GM12878 (cell line): ENCODE data around the gene SPATC1L.
"Not testable (repeated sequence)": the region's sequence is repeated elsewhere in the genome, so short reads cannot be mapped to it uniquely, and the experiment has no call there.

Source experiments
- EGR1 ChIP-seq, 2 experiments: IDR thresholded peaks; 1 replicate in 1 of 2; 2 replicates in 1 of 2; pipeline ENCODE4 v1.6.1; 2011 to 2012; ENCODE audit warnings: low read depth in 2 of 2, low read length in 2 of 2, borderline replicate concordance in 1 of 2, mild to moderate bottlenecking in 1 of 2, moderate library complexity in 1 of 2
- LARP7 ChIP-seq: fragments of 450-650 bp; IDR thresholded peaks from 2 replicates; pipeline ENCODE4 v1.6.1; 2017; ENCODE audit warnings: mild to moderate bottlenecking
- NFYA ChIP-seq: IDR thresholded peaks from 2 replicates; pipeline ENCODE4 v1.6.1; 2011; ENCODE audit warnings: low read depth, mild to moderate bottlenecking, low read length, improper control_type of control experiment, borderline replicate concordance
- NFYB ChIP-seq: IDR thresholded peaks from 2 replicates; pipeline ENCODE4 v1.6.1; 2011; ENCODE audit warnings: low read depth, mild to moderate bottlenecking, low read length, improper control_type of control experiment, moderate library complexity; ENCODE audit not compliant: insufficient read depth
- SMC3 ChIP-seq: IDR thresholded peaks from 2 replicates; pipeline ENCODE4 v1.6.1; 2011; ENCODE audit warnings: low read length, improper control_type of control experiment, borderline replicate concordance
- TAF1 ChIP-seq: IDR thresholded peaks from 2 replicates; pipeline ENCODE4 v1.6.1; 2011; ENCODE audit warnings: mild to moderate bottlenecking, low read depth, low read length, borderline replicate concordance
- WRNIP1 ChIP-seq: IDR thresholded peaks from 2 replicates; pipeline ENCODE4 v1.6.1; 2011; ENCODE audit warnings: low read depth, low read length, improper control_type of control experiment, borderline replicate concordance
- ZNF274 ChIP-seq: IDR thresholded peaks from one replicate; pipeline ENCODE4 v1.8.0; 2011; ENCODE audit not compliant: insufficient read length, insufficient read depth
- TF ChIP-seq, protein P1 (sequence below), 3 experiments: IDR thresholded peaks in 2 of 3; conservative IDR thresholded peaks in 1 of 3; 2 replicates each; pipeline ENCODE4 v1.5.1; 2011; ENCODE audit warnings: low read depth in 3 of 3, low read length in 3 of 3, mild to moderate bottlenecking in 3 of 3, control low read depth in 2 of 3, moderate library complexity in 2 of 3, inconsistent platforms in 1 of 3, mixed read lengths in 1 of 3; ENCODE audit not compliant: control insufficient read depth in 2 of 3, insufficient read depth in 1 of 3; ENCODE audit errors: extremely low read depth in 1 of 3
- TF ChIP-seq, protein P2 (sequence below): IDR thresholded peaks from 2 replicates; pipeline ENCODE4 v1.6.1; 2011; ENCODE audit warnings: borderline replicate concordance, low read depth, mild to moderate bottlenecking, moderate library complexity, low read length; ENCODE audit not compliant: insufficient read depth, poor library complexity, severe bottlenecking
- TF ChIP-seq, protein P3 (sequence below): IDR thresholded peaks from 2 replicates; pipeline ENCODE4 v1.6.1; 2011; ENCODE audit warnings: mild to moderate bottlenecking, low read depth, low read length, moderate library complexity; ENCODE audit not compliant: insufficient replicate concordance
- TF ChIP-seq, protein P4 (sequence below): fragments of 450-650 bp; formaldehyde crosslinking; IDR thresholded peaks from 2 replicates; pipeline ENCODE4 v1.5.0; 2022; ENCODE audit warnings: mild to moderate bottlenecking, missing genetic modification characterization

DNA sequence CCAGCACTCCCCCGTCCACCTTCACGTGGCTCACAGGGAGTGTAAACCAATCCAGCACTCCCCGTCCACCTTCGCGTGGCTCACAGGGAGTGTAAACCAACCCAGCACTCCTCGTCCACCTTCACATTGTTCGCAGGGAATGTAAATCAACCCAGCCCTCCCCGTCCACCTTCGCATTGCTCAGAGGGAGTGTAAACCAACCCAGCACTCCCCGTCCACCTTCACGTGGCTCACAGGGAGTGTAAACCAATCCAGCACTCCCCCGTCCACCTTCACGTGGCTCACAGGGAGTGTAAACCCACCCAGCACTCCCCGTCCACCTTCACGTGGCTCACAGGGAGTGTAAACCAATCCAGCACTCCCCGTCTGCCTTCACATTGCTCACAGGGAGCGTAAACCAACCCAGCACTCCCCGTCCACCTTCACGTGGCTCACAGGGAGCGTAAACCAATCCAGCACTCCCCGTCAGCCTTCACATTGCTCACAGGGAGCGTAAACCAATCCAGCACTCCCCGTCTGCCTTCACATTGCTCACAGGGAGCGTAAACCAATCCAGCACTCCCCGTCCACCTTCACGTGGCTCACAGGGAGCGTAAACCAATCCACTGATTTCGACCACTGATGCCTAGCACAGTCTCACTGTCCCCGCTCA, 43.8 kb downstream of the SPATC1L start:
- TF ChIP-seq, protein P1, sequence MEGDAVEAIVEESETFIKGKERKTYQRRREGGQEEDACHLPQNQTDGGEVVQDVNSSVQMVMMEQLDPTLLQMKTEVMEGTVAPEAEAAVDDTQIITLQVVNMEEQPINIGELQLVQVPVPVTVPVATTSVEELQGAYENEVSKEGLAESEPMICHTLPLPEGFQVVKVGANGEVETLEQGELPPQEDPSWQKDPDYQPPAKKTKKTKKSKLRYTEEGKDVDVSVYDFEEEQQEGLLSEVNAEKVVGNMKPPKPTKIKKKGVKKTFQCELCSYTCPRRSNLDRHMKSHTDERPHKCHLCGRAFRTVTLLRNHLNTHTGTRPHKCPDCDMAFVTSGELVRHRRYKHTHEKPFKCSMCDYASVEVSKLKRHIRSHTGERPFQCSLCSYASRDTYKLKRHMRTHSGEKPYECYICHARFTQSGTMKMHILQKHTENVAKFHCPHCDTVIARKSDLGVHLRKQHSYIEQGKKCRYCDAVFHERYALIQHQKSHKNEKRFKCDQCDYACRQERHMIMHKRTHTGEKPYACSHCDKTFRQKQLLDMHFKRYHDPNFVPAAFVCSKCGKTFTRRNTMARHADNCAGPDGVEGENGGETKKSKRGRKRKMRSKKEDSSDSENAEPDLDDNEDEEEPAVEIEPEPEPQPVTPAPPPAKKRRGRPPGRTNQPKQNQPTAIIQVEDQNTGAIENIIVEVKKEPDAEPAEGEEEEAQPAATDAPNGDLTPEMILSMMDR (IDR thresholded peaks at IDR 0.05 in 2 of 3, conservative IDR thresholded peaks at IDR 0.05 in 1 of 3; ENCODE audit: control insufficient read depth in 2 of 3, extremely low read depth in 1 of 3, insufficient read depth in 1 of 3, low read depth in 3 of 3, low read length in 3 of 3), result not testable (repeated sequence)
- not testable (repeated sequence) for TF ChIP-seq NFYB; LARP7; NFYA; EGR1 (IDR thresholded peaks at IDR 0.05; ENCODE audit: borderline replicate concordance in 1 of 2, low read depth in 2 of 2, low read length in 2 of 2); ZNF274; TAF1; WRNIP1; SMC3
- TF ChIP-seq, protein P2, sequence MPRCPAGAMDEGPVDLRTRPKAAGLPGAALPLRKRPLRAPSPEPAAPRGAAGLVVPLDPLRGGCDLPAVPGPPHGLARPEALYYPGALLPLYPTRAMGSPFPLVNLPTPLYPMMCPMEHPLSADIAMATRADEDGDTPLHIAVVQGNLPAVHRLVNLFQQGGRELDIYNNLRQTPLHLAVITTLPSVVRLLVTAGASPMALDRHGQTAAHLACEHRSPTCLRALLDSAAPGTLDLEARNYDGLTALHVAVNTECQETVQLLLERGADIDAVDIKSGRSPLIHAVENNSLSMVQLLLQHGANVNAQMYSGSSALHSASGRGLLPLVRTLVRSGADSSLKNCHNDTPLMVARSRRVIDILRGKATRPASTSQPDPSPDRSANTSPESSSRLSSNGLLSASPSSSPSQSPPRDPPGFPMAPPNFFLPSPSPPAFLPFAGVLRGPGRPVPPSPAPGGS, result not testable (repeated sequence)
- TF ChIP-seq, protein P3, sequence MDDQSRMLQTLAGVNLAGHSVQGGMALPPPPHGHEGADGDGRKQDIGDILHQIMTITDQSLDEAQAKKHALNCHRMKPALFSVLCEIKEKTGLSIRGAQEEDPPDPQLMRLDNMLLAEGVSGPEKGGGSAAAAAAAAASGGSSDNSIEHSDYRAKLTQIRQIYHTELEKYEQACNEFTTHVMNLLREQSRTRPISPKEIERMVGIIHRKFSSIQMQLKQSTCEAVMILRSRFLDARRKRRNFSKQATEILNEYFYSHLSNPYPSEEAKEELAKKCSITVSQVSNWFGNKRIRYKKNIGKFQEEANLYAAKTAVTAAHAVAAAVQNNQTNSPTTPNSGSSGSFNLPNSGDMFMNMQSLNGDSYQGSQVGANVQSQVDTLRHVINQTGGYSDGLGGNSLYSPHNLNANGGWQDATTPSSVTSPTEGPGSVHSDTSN, result not testable (repeated sequence)
- TF ChIP-seq, protein P4, sequence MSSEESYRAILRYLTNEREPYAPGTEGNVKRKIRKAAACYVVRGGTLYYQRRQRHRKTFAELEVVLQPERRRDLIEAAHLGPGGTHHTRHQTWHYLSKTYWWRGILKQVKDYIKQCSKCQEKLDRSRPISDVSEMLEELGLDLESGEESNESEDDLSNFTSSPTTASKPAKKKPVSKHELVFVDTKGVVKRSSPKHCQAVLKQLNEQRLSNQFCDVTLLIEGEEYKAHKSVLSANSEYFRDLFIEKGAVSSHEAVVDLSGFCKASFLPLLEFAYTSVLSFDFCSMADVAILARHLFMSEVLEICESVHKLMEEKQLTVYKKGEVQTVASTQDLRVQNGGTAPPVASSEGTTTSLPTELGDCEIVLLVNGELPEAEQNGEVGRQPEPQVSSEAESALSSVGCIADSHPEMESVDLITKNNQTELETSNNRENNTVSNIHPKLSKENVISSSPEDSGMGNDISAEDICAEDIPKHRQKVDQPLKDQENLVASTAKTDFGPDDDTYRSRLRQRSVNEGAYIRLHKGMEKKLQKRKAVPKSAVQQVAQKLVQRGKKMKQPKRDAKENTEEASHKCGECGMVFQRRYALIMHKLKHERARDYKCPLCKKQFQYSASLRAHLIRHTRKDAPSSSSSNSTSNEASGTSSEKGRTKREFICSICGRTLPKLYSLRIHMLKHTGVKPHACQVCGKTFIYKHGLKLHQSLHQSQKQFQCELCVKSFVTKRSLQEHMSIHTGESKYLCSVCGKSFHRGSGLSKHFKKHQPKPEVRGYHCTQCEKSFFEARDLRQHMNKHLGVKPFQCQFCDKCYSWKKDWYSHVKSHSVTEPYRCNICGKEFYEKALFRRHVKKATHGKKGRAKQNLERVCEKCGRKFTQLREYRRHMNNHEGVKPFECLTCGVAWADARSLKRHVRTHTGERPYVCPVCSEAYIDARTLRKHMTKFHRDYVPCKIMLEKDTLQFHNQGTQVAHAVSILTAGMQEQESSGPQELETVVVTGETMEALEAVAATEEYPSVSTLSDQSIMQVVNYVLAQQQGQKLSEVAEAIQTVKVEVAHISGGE (CRISPR knock-in tag), result not testable (repeated sequence)
